ENCODE results near the gene TRPM6.

- TF ChIP-seq NFIC (IDR thresholded peaks at IDR 0.05) (no peak), FOXM1 (IDR thresholded peaks at IDR 0.05; ENCODE audit: borderline replicate concordance, low read depth) (no peak), YY1 (IDR thresholded peaks at IDR 0.05; ENCODE audit: low read depth) (no peak), TAF1 (IDR thresholded peaks at IDR 0.05; ENCODE audit: low read depth) (no peak), TCF12 (IDR thresholded peaks at IDR 0.05; ENCODE audit: low read depth) (no peak), EP300 (IDR thresholded peaks at IDR 0.05; ENCODE audit: borderline replicate concordance) (no peak), RAD21 (IDR thresholded peaks at IDR 0.05; ENCODE audit: low read depth) (no peak), MAX (IDR thresholded peaks at IDR 0.05) (no peak), USF1 (IDR thresholded peaks at IDR 0.05) (no peak), REST (IDR thresholded peaks at IDR 0.05; ENCODE audit: low read depth) (no peak), TEAD4 (IDR thresholded peaks at IDR 0.05) (no peak), CEBPB (IDR thresholded peaks at IDR 0.05) (no peak)
Observed at GRCh38 chr9:74846766-74847165, 41.0 kb downstream of the TRPM6 start.

All from Ishikawa (cell line).